Measurements from ENCODE around the gene PABPC1L. TPM values are rescaled to one million over a fixed set of nuclear protein-coding genes. Genes with fewer than 3 reads are reported as not detected.

Gene PABPC1L
- total and polyA plus RNA-seq, 2 of the 13 experiments (the other 11 are each of a cell fraction or from before 2014, with no cell fraction given) = 30.8 to 252 TPM

GRCh38 chr20:44911264-44911921 is 1.5 kb downstream of the PABPC1L start (continued):
- no peak for TF ChIP-seq HDAC6 (IDR thresholded peaks at IDR 0.05; ENCODE audit: low read depth, low read length)
- no peak for TF ChIP-seq TCF7 (IDR thresholded peaks at IDR 0.05; ENCODE audit: low read depth)
- TF ChIP-seq ERF (CRISPR knock-in tag; IDR thresholded peaks at IDR 0.05) = peak; percentile 78
- no peak for TF ChIP-seq EED (CRISPR knock-in tag; IDR thresholded peaks at IDR 0.05)
- TF ChIP-seq JDP2 (CRISPR knock-in tag; IDR thresholded peaks at IDR 0.05; ENCODE audit: borderline replicate concordance) = no peak
- TF ChIP-seq ADNP (CRISPR knock-in tag; IDR thresholded peaks at IDR 0.05) = no peak
- TF ChIP-seq NKX3-1 (CRISPR knock-in tag; IDR thresholded peaks at IDR 0.05) = peak; percentile 92
- no peak for TF ChIP-seq ZFP36 (IDR thresholded peaks at IDR 0.05; ENCODE audit: borderline replicate concordance, low read depth, low read length, partially characterized antibody)
- no peak for TF ChIP-seq SATB2 (CRISPR knock-in tag; IDR thresholded peaks at IDR 0.05)
- no peak for TF ChIP-seq ZKSCAN5 (CRISPR knock-in tag; IDR thresholded peaks at IDR 0.05)
- TF ChIP-seq, protein P1, sequence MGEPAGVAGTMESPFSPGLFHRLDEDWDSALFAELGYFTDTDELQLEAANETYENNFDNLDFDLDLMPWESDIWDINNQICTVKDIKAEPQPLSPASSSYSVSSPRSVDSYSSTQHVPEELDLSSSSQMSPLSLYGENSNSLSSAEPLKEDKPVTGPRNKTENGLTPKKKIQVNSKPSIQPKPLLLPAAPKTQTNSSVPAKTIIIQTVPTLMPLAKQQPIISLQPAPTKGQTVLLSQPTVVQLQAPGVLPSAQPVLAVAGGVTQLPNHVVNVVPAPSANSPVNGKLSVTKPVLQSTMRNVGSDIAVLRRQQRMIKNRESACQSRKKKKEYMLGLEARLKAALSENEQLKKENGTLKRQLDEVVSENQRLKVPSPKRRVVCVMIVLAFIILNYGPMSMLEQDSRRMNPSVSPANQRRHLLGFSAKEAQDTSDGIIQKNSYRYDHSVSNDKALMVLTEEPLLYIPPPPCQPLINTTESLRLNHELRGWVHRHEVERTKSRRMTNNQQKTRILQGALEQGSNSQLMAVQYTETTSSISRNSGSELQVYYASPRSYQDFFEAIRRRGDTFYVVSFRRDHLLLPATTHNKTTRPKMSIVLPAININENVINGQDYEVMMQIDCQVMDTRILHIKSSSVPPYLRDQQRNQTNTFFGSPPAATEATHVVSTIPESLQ (CRISPR knock-in tag; conservative IDR thresholded peaks at IDR 0.05) = peak; percentile 78; the same call in 1 of the 2 replicates
- no peak for TF ChIP-seq ETV6 (CRISPR knock-in tag; conservative IDR thresholded peaks at IDR 0.05)
- peak; percentile 84; the same call in 1 of the 2 replicates for TF ChIP-seq MYC (CRISPR knock-in tag; IDR thresholded peaks at IDR 0.05; ENCODE audit: borderline replicate concordance)
- peak; percentile 42; the same call in 1 of the 2 replicates for TF ChIP-seq PRDM15 (CRISPR knock-in tag; IDR thresholded peaks at IDR 0.05)
- TF ChIP-seq ZNF883 (CRISPR knock-in tag; IDR thresholded peaks at IDR 0.05; ENCODE audit: not compliant biosample characterization) = no peak
- TF ChIP-seq, protein P2, sequence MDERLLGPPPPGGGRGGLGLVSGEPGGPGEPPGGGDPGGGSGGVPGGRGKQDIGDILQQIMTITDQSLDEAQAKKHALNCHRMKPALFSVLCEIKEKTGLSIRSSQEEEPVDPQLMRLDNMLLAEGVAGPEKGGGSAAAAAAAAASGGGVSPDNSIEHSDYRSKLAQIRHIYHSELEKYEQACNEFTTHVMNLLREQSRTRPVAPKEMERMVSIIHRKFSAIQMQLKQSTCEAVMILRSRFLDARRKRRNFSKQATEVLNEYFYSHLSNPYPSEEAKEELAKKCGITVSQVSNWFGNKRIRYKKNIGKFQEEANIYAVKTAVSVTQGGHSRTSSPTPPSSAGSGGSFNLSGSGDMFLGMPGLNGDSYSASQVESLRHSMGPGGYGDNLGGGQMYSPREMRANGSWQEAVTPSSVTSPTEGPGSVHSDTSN (CRISPR knock-in tag; IDR thresholded peaks at IDR 0.05) = no peak
- no peak for TF ChIP-seq U2AF2 (IDR thresholded peaks at IDR 0.05; ENCODE audit: low read depth, low read length)
- TF ChIP-seq ZNF552 (CRISPR knock-in tag; IDR thresholded peaks at IDR 0.05; ENCODE audit: borderline replicate concordance) = no peak
- peak; percentile 87; the same call in 1 of the 3 replicates for TF ChIP-seq MXI1 (IDR thresholded peaks at IDR 0.05; ENCODE audit: borderline replicate concordance, low read depth, low read length)
- peak; percentile 21; the same call in 1 of the 2 replicates for TF ChIP-seq KLF11 (CRISPR knock-in tag; IDR thresholded peaks at IDR 0.05)

Measured in HepG2 (cell line).